ENCODE measurements around the gene EFR3B. TPM values are rescaled to one million over a fixed set of nuclear protein-coding genes. Genes with fewer than 3 reads are reported as not detected.
A peak's percentile ranks its signal among the peaks of the same experiment; 100 is the strongest.

The EFR3B gene
- total RNA-seq, 1 experiment from 2014 or later, result 7.0 TPM

- Histone ChIP-seq H3T11ph (ENCODE audit: low read length) (no peak overlapping the region), H3K9ac (ENCODE audit: extremely low read depth, insufficient read length, low read length) (no peak overlapping the region), H4K91ac (ENCODE audit: insufficient read length, low read depth, low read length) (no peak overlapping the region), H3K9me3 (ENCODE audit: control insufficient read depth, low read depth, low read length) (no peaks in the 10 kb centered on the region), H2BK20ac (ENCODE audit: low read depth, low read length, poor library complexity, severe bottlenecking) (no peak overlapping the region), H2BK15ac (ENCODE audit: low read depth, low read length) (no peak overlapping the region), H3K23ac (ENCODE audit: insufficient read length, low read depth, low read length) (no peak overlapping the region), H3K27ac (ENCODE audit: insufficient read length, low read depth, low read length) (no peak overlapping the region), H3K4ac (ENCODE audit: low read depth, low read length) (no peak overlapping the region), H3K23me2 (ENCODE audit: insufficient read length, low read depth, low read length, poor library complexity, severe bottlenecking) (no peaks in the 10 kb centered on the region), H3K4me2 (ENCODE audit: insufficient read depth, insufficient read length, low read length) (no peak overlapping the region), H2BK12ac (ENCODE audit: insufficient read length, low read depth, low read length) (no peak overlapping the region), H2BK120ac (ENCODE audit: low read depth, low read length, poor library complexity, severe bottlenecking) (no peak overlapping the region), H3K79me2 (ENCODE audit: insufficient read depth, low read length) (no peaks in the 10 kb centered on the region), H4K5ac (ENCODE audit: insufficient read length, low read depth, low read length) (no peak overlapping the region), H2AK5ac (ENCODE audit: insufficient read length, low read length) (no peak overlapping the region), H4K8ac (replicated peaks; ENCODE audit: insufficient read length, low read depth, low read length) (no peak overlapping the region), H2BK5ac (ENCODE audit: insufficient read length, low read length) (no peak overlapping the region), H3K4me1 (ENCODE audit: insufficient read depth, low read length) (no peaks in the 10 kb centered on the region), H3K27me3 (ENCODE audit: insufficient read depth, low read length) (no peaks in the 10 kb centered on the region), H2AFZ (ENCODE audit: low read length) (no peak overlapping the region), H4K20me1 (ENCODE audit: control insufficient read depth, insufficient read depth, insufficient read length) (no peaks in the 10 kb centered on the region), H3K56ac (ENCODE audit: insufficient read length, low read depth, low read length) (no peak overlapping the region), H3K14ac (ENCODE audit: insufficient read depth, low read length) (no peak overlapping the region), H3K18ac (ENCODE audit: insufficient read length, low read depth, low read length) (peak overlapping the region; percentile 34), H3K79me1 (ENCODE audit: insufficient read depth, low read depth, low read length, poor library complexity, severe bottlenecking) (no peaks in the 10 kb centered on the region)
- Mint-ChIP-seq H3K36me3 (ENCODE audit: insufficient read depth in 1 of 3, low read depth in 3 of 3) (peaks cover 0 to 6% (median 0%) of the 10 kb centered on the region in 3 experiments; a peak in 1 of 7 replicates), H3K27ac (peak overlapping the region in 1 of 3 experiments; percentile 83; a peak in 1 of 7 replicates), H3K27me3 (ENCODE audit: low read depth) (peaks cover 1% of the 10 kb centered on the region; the same call in 1 of the 2 replicates), H3K4me1 (peaks cover 0 to 16% of the 10 kb centered on the region in 2 experiments), H3K4me3 (no peak overlapping the region), H3K9me3 (no peaks in the 10 kb centered on the region)
- TF ChIP-seq CTCF (conservative IDR thresholded peaks at IDR 0.05), result no peak
- WGBS (ENCODE audit: extremely low coverage, insufficient read length, low lambda C conversion rate), result no CpG with 5 or more reads among the region's 11 CpGs
- peak; percentile 37 for DNase-seq
Observed at GRCh38 chr2:25062511-25062917, 20.6 kb downstream of the EFR3B start.
